ENCODE data around the gene P3H1. TPM values are rescaled to one million over a fixed set of nuclear protein-coding genes. Genes with fewer than 3 reads are reported as not detected.
"Not testable (repeated sequence)": the region's sequence is repeated elsewhere in the genome, so short reads cannot be mapped to it uniquely, and the experiment has no call there.

Gene P3H1, protein sequence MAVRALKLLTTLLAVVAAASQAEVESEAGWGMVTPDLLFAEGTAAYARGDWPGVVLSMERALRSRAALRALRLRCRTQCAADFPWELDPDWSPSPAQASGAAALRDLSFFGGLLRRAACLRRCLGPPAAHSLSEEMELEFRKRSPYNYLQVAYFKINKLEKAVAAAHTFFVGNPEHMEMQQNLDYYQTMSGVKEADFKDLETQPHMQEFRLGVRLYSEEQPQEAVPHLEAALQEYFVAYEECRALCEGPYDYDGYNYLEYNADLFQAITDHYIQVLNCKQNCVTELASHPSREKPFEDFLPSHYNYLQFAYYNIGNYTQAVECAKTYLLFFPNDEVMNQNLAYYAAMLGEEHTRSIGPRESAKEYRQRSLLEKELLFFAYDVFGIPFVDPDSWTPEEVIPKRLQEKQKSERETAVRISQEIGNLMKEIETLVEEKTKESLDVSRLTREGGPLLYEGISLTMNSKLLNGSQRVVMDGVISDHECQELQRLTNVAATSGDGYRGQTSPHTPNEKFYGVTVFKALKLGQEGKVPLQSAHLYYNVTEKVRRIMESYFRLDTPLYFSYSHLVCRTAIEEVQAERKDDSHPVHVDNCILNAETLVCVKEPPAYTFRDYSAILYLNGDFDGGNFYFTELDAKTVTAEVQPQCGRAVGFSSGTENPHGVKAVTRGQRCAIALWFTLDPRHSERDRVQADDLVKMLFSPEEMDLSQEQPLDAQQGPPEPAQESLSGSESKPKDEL
- polyA plus RNA-seq (ENCODE audit: insufficient read length in 4 of 4): 100 to 1,000 TPM in 1 of 4 donors, 10 to 100 TPM in 3; 70.7 to 119 (median 73.5) TPM

DNA sequence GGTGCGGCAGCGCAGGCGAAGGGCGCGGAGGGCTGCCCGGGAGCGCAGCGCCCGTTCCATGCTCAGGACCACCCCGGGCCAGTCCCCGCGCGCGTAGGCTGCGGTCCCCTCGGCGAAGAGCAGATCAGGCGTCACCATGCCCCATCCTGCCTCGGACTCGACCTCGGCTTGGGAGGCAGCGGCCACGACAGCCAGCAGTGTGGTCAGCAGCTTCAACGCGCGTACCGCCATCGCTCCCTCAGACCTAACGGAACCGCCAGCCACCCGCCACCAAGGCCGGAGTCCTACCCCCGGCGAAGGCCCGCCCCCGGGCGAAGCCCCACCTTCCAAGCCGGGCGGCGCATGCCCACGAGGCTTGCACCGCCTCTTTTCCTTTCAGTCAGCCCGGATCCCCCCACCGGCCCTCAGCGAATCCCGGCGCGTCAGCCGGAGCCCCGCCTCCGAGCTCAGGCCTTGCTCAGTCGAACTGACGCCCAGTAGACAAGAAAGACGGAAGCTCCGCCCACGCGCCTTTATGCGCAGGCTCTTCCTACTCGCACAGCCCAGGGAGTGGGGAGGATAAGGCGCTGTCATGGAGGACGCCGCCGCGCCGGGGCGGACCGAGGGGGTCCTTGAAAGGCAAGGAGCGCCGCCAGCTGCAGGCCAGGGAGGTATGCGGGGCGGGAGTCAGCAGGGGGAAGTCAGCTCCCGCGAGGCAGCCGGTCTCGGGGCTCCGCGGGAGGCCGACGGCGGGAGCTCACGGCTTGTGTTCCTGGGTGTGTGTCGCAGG lies at the start of gene P3H1, which contains the start of gene C1orf50:
P3H1 (minus strand) TSS at position 288 of the 769 bp plus-strand sequence; CDS start at position 231, 57 bp downstream.
C1orf50 (plus strand) TSS at position 509 of the 769 bp plus-strand sequence; CDS start at position 572, 63 bp downstream.
- DNase-seq (ENCODE audit: low read depth in 4 of 4, low spot score in 3 of 4): peak; percentile 98 to 99 (median 98)

DNA sequence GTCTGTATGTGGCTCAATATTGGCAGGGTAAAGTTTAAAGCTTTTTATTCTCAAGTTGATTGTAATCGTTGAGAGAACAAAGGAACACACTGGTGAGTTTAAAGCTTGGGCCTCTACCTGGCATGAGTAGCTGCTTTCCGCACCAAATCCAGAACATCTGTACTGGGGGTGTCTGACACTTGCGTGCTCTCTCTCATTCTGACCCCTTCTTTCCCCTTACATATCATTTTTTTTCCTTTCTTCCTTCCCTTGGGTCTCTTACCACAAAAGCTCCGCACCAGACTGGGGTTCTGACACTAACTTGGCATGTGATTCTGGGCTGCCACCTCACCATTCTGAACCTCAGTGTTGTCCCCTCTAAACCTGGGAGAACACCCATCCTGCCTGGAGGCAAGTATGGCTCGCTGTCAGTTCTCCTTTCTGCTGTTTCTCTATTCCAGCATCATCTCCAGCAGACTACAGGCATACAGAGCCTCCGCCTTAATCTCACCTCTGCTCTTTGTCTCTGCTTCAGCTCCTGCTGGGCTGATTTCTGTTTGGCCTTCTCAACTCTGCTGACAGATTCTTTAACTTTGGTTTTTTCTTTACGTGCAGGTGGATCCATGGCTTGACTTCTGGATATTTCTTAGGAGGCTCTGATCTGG lies 49.2 kb upstream of the P3H1 start:
- no peak for DNase-seq (ENCODE audit: low read depth in 4 of 4, low spot score in 3 of 4)

- DNase-seq (ENCODE audit: low read depth in 4 of 4, low spot score in 3 of 4): not testable (repeated sequence)
Measured at GRCh38 chr1:42814815-42815214, 48.0 kb upstream of the P3H1 start.

DNA sequence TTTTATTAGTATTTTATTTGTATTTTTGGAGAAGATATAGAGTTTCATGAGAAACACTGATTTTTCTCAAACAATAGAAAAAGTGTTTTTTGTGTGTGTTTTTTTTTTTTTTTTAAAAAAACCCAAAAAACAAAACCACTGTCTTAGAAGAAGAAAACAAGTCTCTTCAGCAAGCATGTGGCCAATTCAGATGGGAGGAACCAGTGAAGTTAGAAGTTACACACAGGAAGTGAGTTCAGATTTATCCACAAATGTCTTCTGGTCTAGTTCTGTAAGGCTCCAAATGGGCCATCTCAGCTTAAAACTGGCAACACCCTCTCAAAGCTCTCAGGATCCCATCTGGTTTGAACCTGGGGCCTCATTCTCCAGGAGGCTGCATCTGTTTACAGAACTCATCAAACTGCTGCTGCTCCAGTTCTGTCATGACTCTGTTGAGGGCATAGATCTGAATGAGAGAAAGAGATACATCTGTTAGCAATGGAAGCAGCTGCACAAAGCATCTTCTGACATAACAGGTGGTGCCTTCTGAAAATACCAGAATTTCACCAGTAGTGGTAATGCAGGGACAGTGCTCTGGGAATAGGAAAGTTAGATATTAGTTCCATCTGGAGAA lies 40.3 kb upstream of the P3H1 start:
- DNase-seq (ENCODE audit: low read depth in 4 of 4, low spot score in 3 of 4): no peak

- no peak for DNase-seq (ENCODE audit: low read depth in 4 of 4, low spot score in 3 of 4)
Measured at GRCh38 chr1:42806593-42806992, 39.8 kb upstream of the P3H1 start.

- no peak for DNase-seq (ENCODE audit: low read depth in 4 of 4, low spot score in 3 of 4)
Measured at GRCh38 chr1:42806171-42806570, 39.3 kb upstream of the P3H1 start.

GRCh38 chr1:42801832-42802473 lies 35.1 kb upstream of the P3H1 start:
- DNase-seq (ENCODE audit: low read depth in 4 of 4, low spot score in 3 of 4): no peak

- no peak for DNase-seq (ENCODE audit: low read depth in 4 of 4, low spot score in 3 of 4)
Measured at GRCh38 chr1:42797979-42798378, 31.2 kb upstream of the P3H1 start.

DNA sequence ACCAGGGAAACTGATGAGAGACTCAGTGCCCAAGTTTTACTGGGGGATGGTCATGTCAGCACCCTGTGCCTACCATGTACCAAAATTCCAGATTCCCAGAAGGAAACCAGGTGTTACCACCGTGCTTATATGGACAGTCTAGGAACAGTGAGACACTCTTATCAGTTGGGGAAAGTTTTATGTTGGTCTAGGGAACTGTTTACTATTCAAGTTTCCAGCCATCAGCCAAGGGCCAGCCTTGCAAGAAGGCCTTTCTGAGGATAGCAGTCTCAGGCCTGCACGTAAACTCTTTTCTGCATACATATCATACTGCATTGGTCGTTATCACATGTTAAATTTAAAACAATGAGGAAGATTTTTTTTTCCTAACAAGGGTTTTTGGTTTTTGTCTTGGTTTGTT lies 30.6 kb upstream of the P3H1 start:
- DNase-seq (ENCODE audit: low read depth in 4 of 4, low spot score in 3 of 4): no peak

DNA sequence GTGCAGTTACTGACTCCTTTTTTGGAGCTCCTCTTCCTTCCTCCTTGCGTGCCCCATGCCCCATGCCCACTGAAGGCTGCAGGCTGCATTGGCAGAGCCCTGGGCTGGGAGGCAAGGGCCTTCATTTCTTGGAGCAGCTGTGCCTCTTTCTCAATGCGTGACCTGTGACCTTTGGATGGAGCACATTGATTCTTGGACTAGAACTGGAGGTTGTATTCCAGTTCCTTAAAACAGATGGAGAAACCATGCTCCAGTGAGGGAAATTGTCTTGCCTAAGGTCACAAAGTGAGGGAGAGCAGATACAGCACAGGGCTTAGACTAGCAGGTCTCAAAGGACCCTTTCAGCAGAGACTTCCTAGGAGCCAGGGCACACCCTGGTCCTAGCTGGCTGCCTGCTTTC lies 27.0 kb upstream of the P3H1 start:
- no peak for DNase-seq (ENCODE audit: low read depth in 4 of 4, low spot score in 3 of 4)

- no peak for DNase-seq (ENCODE audit: low read depth in 4 of 4, low spot score in 3 of 4)
Measured at GRCh38 chr1:42788021-42788420, 21.2 kb upstream of the P3H1 start.

DNA sequence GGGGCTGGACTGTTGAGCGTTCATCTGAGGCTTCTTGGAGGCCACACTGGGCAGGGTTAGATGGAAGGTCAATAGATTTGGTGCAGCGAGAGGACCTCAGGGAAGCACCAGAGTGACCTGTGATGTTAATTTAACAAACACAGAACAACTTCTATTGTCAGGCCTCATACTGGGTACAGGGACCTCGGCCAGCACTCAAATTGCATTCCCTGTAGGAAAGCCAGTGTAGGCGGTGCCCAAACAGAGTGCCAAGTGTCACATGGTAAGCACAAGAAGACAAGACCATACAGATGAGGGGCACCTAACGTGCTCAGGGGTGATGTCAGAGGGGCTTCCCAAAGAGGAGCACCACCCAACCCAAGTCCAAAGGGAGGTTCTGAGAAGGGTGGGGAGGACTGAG lies 19.3 kb upstream of the P3H1 start:
- no peak for DNase-seq (ENCODE audit: low read depth in 4 of 4, low spot score in 3 of 4)

- no peak for DNase-seq (ENCODE audit: low read depth in 4 of 4, low spot score in 3 of 4)
Measured at GRCh38 chr1:42784946-42785693, 18.3 kb upstream of the P3H1 start, which contains the start of gene TMEM269. TMEM269 (plus strand) TSS chr1:42784991; CDS start chr1:42789894, 4,903 bp downstream.

- no peak for DNase-seq (ENCODE audit: low read depth in 4 of 4, low spot score in 3 of 4)
Measured at GRCh38 chr1:42784547-42784945, 17.7 kb upstream of the P3H1 start.

- no peak for DNase-seq (ENCODE audit: low read depth in 4 of 4, low spot score in 3 of 4)
Measured at GRCh38 chr1:42783092-42783491, 16.3 kb upstream of the P3H1 start.

GRCh38 chr1:42780176-42780575 lies 13.3 kb upstream of the P3H1 start:
- no peak for DNase-seq (ENCODE audit: low read depth in 4 of 4, low spot score in 3 of 4)

- no peak for DNase-seq (ENCODE audit: low read depth in 4 of 4, low spot score in 3 of 4)
Measured at GRCh38 chr1:42779725-42780124, 12.9 kb upstream of the P3H1 start.

DNA sequence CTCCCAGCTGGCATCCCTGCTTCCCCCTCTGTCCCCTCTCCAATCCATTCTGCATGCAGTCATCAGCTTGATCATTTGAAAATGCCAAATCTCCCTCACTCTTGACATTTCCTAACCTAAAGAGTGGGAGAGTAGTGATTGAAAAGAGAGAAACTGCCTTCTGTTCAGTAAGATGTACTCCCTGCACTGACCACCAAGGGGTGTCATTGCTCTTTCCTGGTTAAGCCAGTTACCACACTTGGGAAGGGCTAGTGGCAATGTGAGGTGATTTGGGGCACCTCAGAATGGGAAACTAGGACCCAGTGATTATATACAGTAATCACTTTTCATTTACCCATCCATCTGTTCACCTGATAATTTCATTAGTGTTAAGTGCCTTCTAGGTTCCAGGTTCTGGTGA lies 11.0 kb upstream of the P3H1 start:
- no peak for DNase-seq (ENCODE audit: low read depth in 4 of 4, low spot score in 3 of 4)

DNA sequence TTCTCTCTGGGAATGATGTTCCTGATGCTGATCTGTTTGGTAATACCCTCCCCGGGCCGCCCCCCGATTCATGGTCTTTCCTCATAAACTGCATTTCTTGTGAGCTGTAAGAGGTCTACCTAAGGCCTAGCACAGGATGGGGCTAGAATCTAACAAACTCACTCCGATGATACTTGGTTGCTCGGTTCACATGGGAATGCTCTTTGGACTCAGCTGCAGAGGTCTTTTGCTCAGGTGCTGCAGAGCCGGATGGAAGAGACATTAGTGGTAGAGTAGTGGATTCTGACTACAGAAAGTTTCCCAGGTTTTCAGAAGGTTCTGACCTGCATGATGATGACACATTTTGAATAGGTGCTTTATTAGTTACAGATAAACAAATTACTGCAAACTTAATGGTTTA lies 9.7 kb upstream of the P3H1 start:
- DNase-seq (ENCODE audit: low read depth in 4 of 4, low spot score in 3 of 4): no peak

Measured in left renal pelvis (tissue), 4 donors.